Neural cell (in vitro differentiated cells): ENCODE measurements around the gene AMPH. TPM values are rescaled to one million over a fixed set of nuclear protein-coding genes. Genes with fewer than 3 reads are reported as not detected.

Experiments used
- H2AFZ ChIP-seq: fragments of 200-600, 300-800 bp; sonication (generic), shearing (Covaris generic); 2 replicates; pipeline ENCODE4 v1.6.0; 2014; ENCODE audit warnings: low read depth, mild to moderate bottlenecking, antibody characterized with exemption, low read length, moderate library complexity
- H3F3A ChIP-seq: fragments of 200-600 bp; shearing (Covaris generic); 2 replicates; pipeline ENCODE4 v1.6.1; 2016; ENCODE audit warnings: mild to moderate bottlenecking, moderate library complexity, mixed read lengths, antibody characterized with exemption, low read length; ENCODE audit not compliant: insufficient read depth, poor library complexity, severe bottlenecking
- H3K27ac ChIP-seq: fragments of 200-600, 300-800 bp; sonication (generic), shearing (Covaris generic); 2 replicates; pipeline ENCODE4 v1.5.1; 2014; ENCODE audit warnings: mild to moderate bottlenecking, low read length, moderate library complexity
- H3K27me3 ChIP-seq: fragments of 300-800, 200-600 bp; sonication (generic), shearing (Covaris generic); 2 replicates; pipeline ENCODE4 v1.6.0; 2014; ENCODE audit warnings: mild to moderate bottlenecking, low read depth, low read length, moderate library complexity; ENCODE audit not compliant: insufficient read depth
- H3K36me3 ChIP-seq: fragments of 300-800, 200-600 bp; sonication (generic), shearing (Covaris generic); 2 replicates; pipeline ENCODE4 v1.5.1; 2014; ENCODE audit warnings: mild to moderate bottlenecking, antibody characterized with exemption, low read length, moderate library complexity; ENCODE audit not compliant: insufficient read depth
- H3K4me2 ChIP-seq: fragments of 300-800, 200-600 bp; sonication (generic), shearing (Covaris generic); 2 replicates; pipeline ENCODE4 v1.6.0; 2014; ENCODE audit warnings: mild to moderate bottlenecking, low read length
- H3K4me3 ChIP-seq: fragments of 300-800, 200-600 bp; sonication (generic), shearing (Covaris generic); 2 replicates; pipeline ENCODE4 v1.5.1; 2014; ENCODE audit warnings: mild to moderate bottlenecking, low read length, moderate library complexity
- H3K79me2 ChIP-seq: fragments of 200-600 bp; shearing (Covaris generic); replicated peaks from 2 replicates; pipeline ENCODE4 v1.6.0; 2014; ENCODE audit warnings: mild to moderate bottlenecking, low read length, moderate library complexity; ENCODE audit not compliant: insufficient read depth
- H3K9ac ChIP-seq: fragments of 300-800, 200-600 bp; sonication (generic), shearing (Covaris generic); 2 replicates; pipeline ENCODE4 v1.6.1; 2016; ENCODE audit warnings: mild to moderate bottlenecking, low read length, mixed read lengths
- H3K9me2 ChIP-seq: fragments of 200-600 bp; shearing (Covaris generic); 2 replicates; pipeline ENCODE4 v1.6.1; 2016; ENCODE audit warnings: mild to moderate bottlenecking, low read length, mixed read lengths; ENCODE audit not compliant: insufficient read depth
- H3K9me3 ChIP-seq: fragments of 200-600, 300-800 bp; sonication (generic), shearing (Covaris generic); 2 replicates; pipeline ENCODE4 v1.6.1; 2016; ENCODE audit warnings: mild to moderate bottlenecking, mixed run types, low read length, moderate library complexity, mixed read lengths
- H4K20me1 ChIP-seq: fragments of 200-600 bp; shearing (Covaris generic); 2 replicates; pipeline ENCODE4 v1.6.1; 2016; ENCODE audit warnings: mild to moderate bottlenecking, mixed run types; ENCODE audit not compliant: insufficient read depth
- EP300 ChIP-seq: fragments of 450-650 bp; conservative IDR thresholded peaks from 2 replicates; pipeline ENCODE4 v1.6.1; 2014; ENCODE audit warnings: antibody characterized with exemption, mild to moderate bottlenecking, moderate library complexity; ENCODE audit not compliant: poor library complexity, severe bottlenecking
- EZH2 ChIP-seq: fragments of 200-600, 300-800 bp; shearing (Covaris generic), sonication (generic); IDR thresholded peaks from 2 replicates; pipeline ENCODE4 v1.6.1; 2014; ENCODE audit warnings: antibody characterized with exemption, low read length, borderline replicate concordance, mild to moderate bottlenecking; ENCODE audit not compliant: insufficient read depth, poor library complexity, severe bottlenecking
- MXI1 ChIP-seq: fragments of 450-650 bp; conservative IDR thresholded peaks from 2 replicates; pipeline ENCODE4 v1.6.1; 2014; ENCODE audit warnings: antibody characterized with exemption, mild to moderate bottlenecking; ENCODE audit not compliant: poor library complexity, severe bottlenecking
- POLR2AphosphoS5 ChIP-seq: IDR thresholded peaks from 2 replicates; pipeline ENCODE4 v1.6.1; 2012
- RAD21 ChIP-seq: fragments of 450-650 bp; conservative IDR thresholded peaks from 2 replicates; pipeline ENCODE4 v1.6.1; 2014; ENCODE audit warnings: antibody characterized with exemption, mild to moderate bottlenecking, moderate library complexity
- REST ChIP-seq: IDR thresholded peaks from 2 replicates; pipeline ENCODE4 v1.6.1; 2012; ENCODE audit warnings: borderline replicate concordance
- SMC3 ChIP-seq: fragments of 450-650 bp; conservative IDR thresholded peaks from 2 replicates; pipeline ENCODE4 v1.6.1; 2014; ENCODE audit warnings: antibody characterized with exemption, mild to moderate bottlenecking, moderate library complexity; ENCODE audit not compliant: poor library complexity
- TAF1 ChIP-seq: IDR thresholded peaks from 2 replicates; pipeline ENCODE4 v1.6.1; 2012; ENCODE audit warnings: low read depth
- polyA plus RNA-seq: library from polyadenylated mRNA; depleted of rRNA; stranded (reverse); fragments of >200 nt; gene quantifications from 2 replicates; pipeline ENCODE4 v1.2.3, GENCODE V29; 2014
- TF ChIP-seq, protein P1 (sequence below): fragments of 450-650 bp; IDR thresholded peaks from 2 replicates; pipeline ENCODE4 v1.5.1; 2014; ENCODE audit warnings: antibody characterized with exemption, mild to moderate bottlenecking, moderate library complexity; ENCODE audit not compliant: poor library complexity, severe bottlenecking

The AMPH gene
- polyA plus RNA-seq, 1 donor from 2014 or later: 33.7 TPM

GRCh38 chr7:38678698-38679054 lies 47.5 kb upstream of the AMPH start:
- no peaks in the 10 kb centered on the region for H3K79me2 ChIP-seq
- TF ChIP-seq REST: no peak
- no peak for TF ChIP-seq RAD21
- no peak for TF ChIP-seq TAF1
- no peak for TF ChIP-seq EP300
- no peak for TF ChIP-seq EZH2
- TF ChIP-seq, protein P1, sequence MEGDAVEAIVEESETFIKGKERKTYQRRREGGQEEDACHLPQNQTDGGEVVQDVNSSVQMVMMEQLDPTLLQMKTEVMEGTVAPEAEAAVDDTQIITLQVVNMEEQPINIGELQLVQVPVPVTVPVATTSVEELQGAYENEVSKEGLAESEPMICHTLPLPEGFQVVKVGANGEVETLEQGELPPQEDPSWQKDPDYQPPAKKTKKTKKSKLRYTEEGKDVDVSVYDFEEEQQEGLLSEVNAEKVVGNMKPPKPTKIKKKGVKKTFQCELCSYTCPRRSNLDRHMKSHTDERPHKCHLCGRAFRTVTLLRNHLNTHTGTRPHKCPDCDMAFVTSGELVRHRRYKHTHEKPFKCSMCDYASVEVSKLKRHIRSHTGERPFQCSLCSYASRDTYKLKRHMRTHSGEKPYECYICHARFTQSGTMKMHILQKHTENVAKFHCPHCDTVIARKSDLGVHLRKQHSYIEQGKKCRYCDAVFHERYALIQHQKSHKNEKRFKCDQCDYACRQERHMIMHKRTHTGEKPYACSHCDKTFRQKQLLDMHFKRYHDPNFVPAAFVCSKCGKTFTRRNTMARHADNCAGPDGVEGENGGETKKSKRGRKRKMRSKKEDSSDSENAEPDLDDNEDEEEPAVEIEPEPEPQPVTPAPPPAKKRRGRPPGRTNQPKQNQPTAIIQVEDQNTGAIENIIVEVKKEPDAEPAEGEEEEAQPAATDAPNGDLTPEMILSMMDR: no peak
- TF ChIP-seq MXI1: no peak
- no peaks in the 10 kb centered on the region for H3F3A ChIP-seq
- no peaks in the 10 kb centered on the region for H4K20me1 ChIP-seq
- no peaks in the 10 kb centered on the region for H3K27me3 ChIP-seq
- H2AFZ ChIP-seq: no peak overlapping the region
- H3K9me3 ChIP-seq: no peaks in the 10 kb centered on the region
- no peak overlapping the region for H3K4me3 ChIP-seq
- H3K27ac ChIP-seq: no peak overlapping the region
- no peak overlapping the region for H3K9ac ChIP-seq
- H3K4me2 ChIP-seq: no peak overlapping the region
- H3K9me2 ChIP-seq: no peaks in the 10 kb centered on the region
- H3K36me3 ChIP-seq: no peaks in the 10 kb centered on the region

GRCh38 chr7:38677981-38678697 lies 47.0 kb upstream of the AMPH start:
- Histone ChIP-seq H3K9me3 (no peaks in the 10 kb centered on the region), H3K36me3 (no peaks in the 10 kb centered on the region), H3K27ac (no peak overlapping the region), H3K4me2 (no peak overlapping the region), H3K4me3 (no peak overlapping the region), H3F3A (no peaks in the 10 kb centered on the region), H3K79me2 (no peaks in the 10 kb centered on the region), H3K27me3 (no peaks in the 10 kb centered on the region), H3K9me2 (no peaks in the 10 kb centered on the region), H2AFZ (no peak overlapping the region), H3K9ac (no peak overlapping the region), H4K20me1 (no peaks in the 10 kb centered on the region)
- TF ChIP-seq, protein P1: no peak
- TF ChIP-seq POLR2AphosphoS5 (no peak), REST (no peak), MXI1 (no peak), RAD21 (no peak), SMC3 (no peak), EZH2 (no peak), TAF1 (no peak), EP300 (no peak)
